HG02884 (cell line): ENCODE measurements around the gene PYGO2.

Experiments
- ATAC-seq: cut with Tn5 transposase; IDR thresholded peaks from one replicate; pipeline ENCODE4 v1.9.1; 2021; ENCODE audit warnings: mild to moderate bottlenecking, moderate library complexity; ENCODE audit not compliant: unreplicated experiment

The PYGO2 gene

GRCh38 chr1:154963643-154964042 lies 2.1 kb upstream of the PYGO2 start:
- no peak for ATAC-seq

- no peak for ATAC-seq
Observed at GRCh38 chr1:154962795-154963330, 1.3 kb upstream of the PYGO2 start.

GRCh38 chr1:154962156-154962749 lies 671 bp upstream of the PYGO2 start:
- ATAC-seq = peak; percentile 6

GRCh38 chr1:154960446-154961136 lies 991 bp downstream of the PYGO2 start:
- ATAC-seq = no peak

GRCh38 chr1:154959426-154959780 lies 2.2 kb downstream of the PYGO2 start:
- ATAC-seq = no peak

- no peak for ATAC-seq
Observed at GRCh38 chr1:154958681-154959425, 2.7 kb downstream of the PYGO2 start.

- ATAC-seq = no peak
Observed at GRCh38 chr1:154958036-154958435, 3.5 kb downstream of the PYGO2 start.

GRCh38 chr1:154957091-154957657 lies 4.4 kb downstream of the PYGO2 start:
- ATAC-seq = no peak

GRCh38 chr1:154956544-154956941 lies 5.0 kb downstream of the PYGO2 start:
- ATAC-seq = no peak

- peak; percentile 56 for ATAC-seq
Observed at GRCh38 chr1:154955718-154956543, 5.7 kb downstream of the PYGO2 start, which contains the start of gene PBXIP1. TSS of gene PBXIP1 (minus strand) at chr1:154956099. CDS start at chr1:154953721, 2,378 bp downstream.

- peak; percentile 29 for ATAC-seq
Observed at GRCh38 chr1:154955039-154955717, 6.4 kb downstream of the PYGO2 start.

GRCh38 chr1:154954541-154954940 lies 7.0 kb downstream of the PYGO2 start:
- ATAC-seq = no peak

- no peak for ATAC-seq
Observed at GRCh38 chr1:154953611-154954038, 8.0 kb downstream of the PYGO2 start.

- ATAC-seq = no peak
Observed at GRCh38 chr1:154952664-154953063, 8.9 kb downstream of the PYGO2 start.

- ATAC-seq = no peak
Observed at GRCh38 chr1:154951901-154952657, 9.5 kb downstream of the PYGO2 start.

GRCh38 chr1:154948079-154948478 lies 13.5 kb downstream of the PYGO2 start:
- ATAC-seq = no peak

GRCh38 chr1:154945962-154946850 lies 15.4 kb downstream of the PYGO2 start:
- no peak for ATAC-seq
